ENCODE data around the gene SLX4IP. TPM values are rescaled to one million over a fixed set of nuclear protein-coding genes. Genes with fewer than 3 reads are reported as not detected.

Gene SLX4IP
- total RNA-seq, 4 donors from 2014 or later = 2.0 to 3.4 (median 3.3) TPM

DNA sequence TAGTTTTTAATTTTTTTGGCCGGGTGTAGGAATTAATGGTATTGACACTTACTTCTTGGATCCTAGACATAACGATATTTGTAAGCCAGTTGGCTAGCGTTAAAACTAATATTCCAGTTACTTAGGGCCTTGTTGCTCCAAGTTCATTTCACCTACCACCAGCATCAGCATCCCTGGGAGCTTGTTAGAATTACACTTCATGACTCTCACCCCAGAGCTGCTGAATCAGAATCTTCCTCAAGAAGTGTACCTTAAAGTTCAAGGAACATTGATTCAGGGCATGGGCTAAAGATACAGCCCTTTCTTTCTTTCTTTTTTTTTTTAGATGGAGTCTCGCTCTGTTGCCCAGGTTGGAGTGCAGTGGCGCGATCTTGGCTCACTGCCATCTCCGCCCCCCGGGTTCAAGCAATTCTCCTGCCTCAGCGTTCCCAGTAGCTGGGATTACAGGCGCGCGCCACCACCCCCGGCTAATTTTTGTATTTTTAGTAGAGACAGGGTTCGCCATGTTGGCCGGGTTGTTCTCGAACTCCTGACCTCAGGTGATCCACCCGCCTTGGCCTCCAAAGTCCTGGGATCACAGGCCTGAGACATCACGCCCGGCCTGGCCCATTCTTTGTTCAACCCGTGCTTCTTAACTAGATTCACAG, 1.1 kb downstream of the SLX4IP start:
- TF ChIP-seq, protein P1, sequence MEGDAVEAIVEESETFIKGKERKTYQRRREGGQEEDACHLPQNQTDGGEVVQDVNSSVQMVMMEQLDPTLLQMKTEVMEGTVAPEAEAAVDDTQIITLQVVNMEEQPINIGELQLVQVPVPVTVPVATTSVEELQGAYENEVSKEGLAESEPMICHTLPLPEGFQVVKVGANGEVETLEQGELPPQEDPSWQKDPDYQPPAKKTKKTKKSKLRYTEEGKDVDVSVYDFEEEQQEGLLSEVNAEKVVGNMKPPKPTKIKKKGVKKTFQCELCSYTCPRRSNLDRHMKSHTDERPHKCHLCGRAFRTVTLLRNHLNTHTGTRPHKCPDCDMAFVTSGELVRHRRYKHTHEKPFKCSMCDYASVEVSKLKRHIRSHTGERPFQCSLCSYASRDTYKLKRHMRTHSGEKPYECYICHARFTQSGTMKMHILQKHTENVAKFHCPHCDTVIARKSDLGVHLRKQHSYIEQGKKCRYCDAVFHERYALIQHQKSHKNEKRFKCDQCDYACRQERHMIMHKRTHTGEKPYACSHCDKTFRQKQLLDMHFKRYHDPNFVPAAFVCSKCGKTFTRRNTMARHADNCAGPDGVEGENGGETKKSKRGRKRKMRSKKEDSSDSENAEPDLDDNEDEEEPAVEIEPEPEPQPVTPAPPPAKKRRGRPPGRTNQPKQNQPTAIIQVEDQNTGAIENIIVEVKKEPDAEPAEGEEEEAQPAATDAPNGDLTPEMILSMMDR (IDR thresholded peaks at IDR 0.05) = no peak
- DNase-seq (ENCODE audit: low spot score) (no peak), ATAC-seq (ENCODE audit: low FRiP score) (no peak)

DNA sequence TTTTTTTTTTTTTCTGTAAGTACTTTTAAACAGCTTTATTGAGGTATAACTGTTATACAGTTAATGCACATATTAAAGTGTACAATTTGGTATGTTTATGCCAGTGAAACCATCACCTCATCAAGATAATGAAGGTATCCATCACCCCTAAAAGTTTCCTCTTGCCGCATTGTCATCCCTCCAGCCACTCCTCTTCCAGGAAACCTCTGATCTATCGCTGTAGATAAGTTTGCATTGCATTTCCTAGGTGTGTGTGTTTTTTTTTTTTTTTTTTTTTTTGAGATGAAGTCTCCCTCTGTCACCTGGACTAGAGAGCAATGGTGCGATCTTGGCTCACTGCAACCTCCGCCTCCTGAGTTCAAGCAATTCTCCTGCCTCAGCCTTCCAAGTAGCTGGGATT, 3.1 kb downstream of the SLX4IP start:
- TF ChIP-seq, protein P1 (IDR thresholded peaks at IDR 0.05) = no peak
- ATAC-seq (ENCODE audit: low FRiP score) (no peak), DNase-seq (ENCODE audit: low spot score) (no peak)

DNA sequence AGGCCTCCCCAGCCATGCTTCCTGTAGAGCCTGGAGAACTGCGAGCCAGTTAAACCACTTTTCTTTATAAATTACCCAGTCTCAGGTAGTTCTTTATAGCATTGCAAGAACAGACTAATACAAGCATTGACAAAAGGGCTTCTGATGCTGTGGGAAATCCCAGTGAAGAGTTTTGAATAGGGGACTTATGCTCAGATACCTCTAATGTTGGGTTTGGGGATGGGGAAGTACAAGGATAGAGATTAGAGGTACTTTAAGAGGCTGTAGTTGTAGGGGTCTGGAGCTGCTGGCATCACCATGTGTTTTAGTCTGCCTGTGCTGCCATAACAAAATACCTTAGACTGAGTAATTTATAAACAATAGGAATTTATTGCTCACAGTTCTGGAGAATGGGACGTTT, 8.8 kb downstream of the SLX4IP start:
- TF ChIP-seq, protein P1 (IDR thresholded peaks at IDR 0.05) = no peak
- no peak for DNase-seq (ENCODE audit: low spot score)
- no peak for ATAC-seq (ENCODE audit: low FRiP score)

DNA sequence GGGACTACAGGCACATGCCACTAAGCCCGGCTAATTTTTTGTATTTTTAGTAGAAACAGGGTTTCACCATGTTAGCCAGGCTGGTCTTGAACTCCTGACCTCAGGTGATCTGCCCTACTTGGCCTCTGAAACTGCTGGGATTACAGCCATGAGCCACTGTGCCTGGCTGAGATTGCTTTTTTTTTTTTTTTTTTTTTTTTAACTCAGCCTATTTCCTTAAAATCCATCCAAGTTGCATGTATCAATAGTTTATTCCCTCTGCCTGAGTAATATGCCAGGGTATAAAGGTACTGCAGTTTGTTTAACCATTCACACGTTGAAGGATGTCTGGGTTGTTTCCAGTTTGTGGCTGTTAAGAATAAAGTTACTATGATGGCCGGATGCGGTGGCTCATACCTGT, 10.7 kb downstream of the SLX4IP start:
- DNase-seq (ENCODE audit: low spot score) = no peak
- TF ChIP-seq, protein P1 (IDR thresholded peaks at IDR 0.05) = no peak
- no peak for ATAC-seq (ENCODE audit: low FRiP score)

DNA sequence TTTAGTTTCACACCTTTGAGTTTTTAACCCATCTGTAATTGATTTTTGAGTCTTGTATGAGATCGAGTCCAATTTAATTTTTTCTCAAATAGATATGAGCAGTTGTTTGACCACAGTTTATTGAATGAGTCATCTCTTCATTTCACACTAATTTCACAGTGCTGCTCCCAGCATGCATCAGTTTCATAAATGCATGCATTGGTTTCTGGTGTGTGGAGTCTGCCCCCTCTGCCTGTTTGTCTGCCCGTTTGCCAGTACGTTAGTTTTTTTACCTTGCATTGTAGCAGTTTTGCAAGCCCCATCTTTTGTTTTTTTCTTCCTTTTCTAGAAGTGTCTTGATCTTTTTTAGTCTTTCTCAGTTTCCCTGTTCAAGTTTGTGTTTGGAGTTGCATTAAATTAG, 11.9 kb downstream of the SLX4IP start:
- DNase-seq (ENCODE audit: low spot score) (no peak), ATAC-seq (ENCODE audit: low FRiP score) (no peak)
- TF ChIP-seq, protein P1 (IDR thresholded peaks at IDR 0.05) = no peak

DNA sequence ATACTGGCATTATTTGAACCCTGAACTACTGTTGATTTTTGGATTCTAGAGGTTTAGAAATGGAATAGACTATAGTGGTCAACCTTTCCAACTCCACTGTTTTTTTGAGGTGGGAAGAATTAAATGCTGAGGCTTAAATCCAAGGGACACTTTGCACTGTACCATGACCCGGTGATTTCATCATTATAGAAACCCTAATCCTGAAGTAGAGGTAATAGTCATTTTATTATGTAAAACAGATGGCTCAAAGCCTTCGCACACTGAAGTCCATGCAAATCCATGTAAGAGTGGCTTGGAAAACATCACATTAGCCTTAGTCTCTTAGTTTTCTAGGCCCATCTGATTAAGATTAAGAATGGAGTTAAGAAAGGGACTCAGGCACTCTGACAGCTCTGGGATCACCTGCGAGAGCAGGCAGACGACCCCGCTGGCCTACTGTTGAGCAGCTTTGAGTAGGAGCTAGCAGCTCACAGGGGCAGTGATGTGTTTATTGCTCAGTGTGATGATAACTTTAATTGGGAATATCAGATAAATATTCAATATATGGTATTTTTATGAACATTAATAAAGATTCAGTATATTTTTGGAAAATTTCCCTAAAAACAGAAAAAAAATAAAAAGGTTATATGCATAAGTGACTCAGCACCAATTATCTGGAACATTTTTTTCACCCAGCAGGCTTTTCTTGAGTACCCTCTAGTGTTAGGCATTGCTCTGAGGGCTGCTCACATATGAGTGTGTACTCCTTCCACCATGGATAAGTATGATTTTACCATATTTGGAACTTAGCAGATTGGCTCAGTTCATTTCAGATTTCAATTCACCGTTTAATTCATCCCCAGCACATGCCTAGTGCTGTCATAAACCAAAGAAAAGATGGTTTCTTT, 13.4 kb downstream of the SLX4IP start:
- TF ChIP-seq, protein P1 (IDR thresholded peaks at IDR 0.05) = no peak
- ATAC-seq (ENCODE audit: low FRiP score) = no peak
- DNase-seq (ENCODE audit: low spot score) = no peak
